Measurements from ENCODE around the gene PRKAG2.

The PRKAG2 gene

GRCh38 chr7:151866761-151867655 is 9.9 kb downstream of the PRKAG2 start:
- no peak for DNase-seq
- peaks cover 43% of the 10 kb centered on the region for H3K4me1 Mint-ChIP-seq
- H3K4me3 Mint-ChIP-seq, result no peak overlapping the region
- no peak for ATAC-seq
- no peaks in the 10 kb centered on the region for H3K27me3 Mint-ChIP-seq
- H3K27ac Mint-ChIP-seq, result no peak overlapping the region
- H3K9me3 Mint-ChIP-seq, result no peaks in the 10 kb centered on the region

DNA sequence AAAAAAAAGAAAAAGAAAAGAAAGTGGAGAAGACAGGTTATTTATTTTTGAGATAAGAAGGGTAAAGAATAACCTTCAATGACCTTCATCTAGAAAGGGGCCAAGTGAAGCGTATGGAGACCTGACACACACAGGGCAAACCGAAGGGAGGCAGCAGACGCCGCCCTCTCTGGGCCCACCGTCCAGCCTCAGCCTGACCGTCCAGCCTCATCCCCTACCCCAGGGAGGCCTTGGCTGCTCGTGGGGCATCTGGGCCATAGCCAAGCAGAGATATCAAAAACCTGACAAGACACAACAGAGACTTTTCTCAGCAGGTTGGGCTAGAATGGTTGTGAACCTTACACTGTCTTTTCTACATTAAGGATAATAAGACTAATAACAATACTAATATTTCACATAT is 10.9 kb downstream of the PRKAG2 start:
- no peaks in the 10 kb centered on the region for H3K9me3 Mint-ChIP-seq
- DNase-seq (no peak), ATAC-seq (no peak)
- no peak overlapping the region for H3K27ac Mint-ChIP-seq
- no peaks in the 10 kb centered on the region for H3K27me3 Mint-ChIP-seq
- H3K4me3 Mint-ChIP-seq, result no peak overlapping the region
- H3K4me1 Mint-ChIP-seq, result peaks cover 40% of the 10 kb centered on the region

GRCh38 chr7:151865070-151865670 is 11.7 kb downstream of the PRKAG2 start:
- H3K9me3 Mint-ChIP-seq, result no peaks in the 10 kb centered on the region
- no peaks in the 10 kb centered on the region for H3K27me3 Mint-ChIP-seq
- DNase-seq, result no peak
- no peak for ATAC-seq
- peak overlapping the region in 1 of 2 donors; percentile 48 for H3K27ac Mint-ChIP-seq
- no peak overlapping the region for H3K4me3 Mint-ChIP-seq
- H3K4me1 Mint-ChIP-seq, result peaks cover 36% of the 10 kb centered on the region

DNA sequence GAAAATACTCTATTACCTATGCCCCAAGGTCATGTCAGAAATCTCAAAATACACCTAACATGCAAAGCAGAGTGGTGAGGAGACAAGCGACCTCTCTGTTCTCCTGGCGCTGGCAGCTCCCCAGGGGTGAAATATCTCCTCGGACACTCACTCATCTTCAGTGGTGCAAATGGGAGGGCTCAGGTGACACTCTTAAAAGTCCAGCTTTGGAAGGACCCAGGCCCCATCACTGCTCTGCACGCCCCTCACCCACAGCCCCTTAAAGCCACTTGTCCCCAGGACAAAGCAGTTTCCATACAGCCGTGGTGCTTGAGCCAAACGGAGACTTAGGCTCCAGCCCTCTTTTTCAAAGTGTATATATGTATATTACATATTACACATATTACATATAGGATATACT is 12.4 kb downstream of the PRKAG2 start:
- H3K27me3 Mint-ChIP-seq, result no peaks in the 10 kb centered on the region
- H3K9me3 Mint-ChIP-seq, result no peaks in the 10 kb centered on the region
- H3K4me1 Mint-ChIP-seq, result peaks cover 32% of the 10 kb centered on the region
- H3K4me3 Mint-ChIP-seq, result no peak overlapping the region
- ATAC-seq, result no peak
- DNase-seq, result no peak
- no peak overlapping the region for H3K27ac Mint-ChIP-seq

GRCh38 chr7:151864081-151864480 is 12.8 kb downstream of the PRKAG2 start:
- Mint-ChIP-seq H3K4me1 (peaks cover 29% of the 10 kb centered on the region), H3K27me3 (no peaks in the 10 kb centered on the region), H3K27ac (no peak overlapping the region), H3K4me3 (no peak overlapping the region), H3K9me3 (no peaks in the 10 kb centered on the region)
- ATAC-seq (no peak), DNase-seq (no peak)

- H3K27ac Mint-ChIP-seq, result no peak overlapping the region
- no peaks in the 10 kb centered on the region for H3K9me3 Mint-ChIP-seq
- DNase-seq (no peak), ATAC-seq (peak; percentile 21)
- no peak overlapping the region for H3K4me3 Mint-ChIP-seq
- no peaks in the 10 kb centered on the region for H3K27me3 Mint-ChIP-seq
- peaks cover 35% of the 10 kb centered on the region for H3K4me1 Mint-ChIP-seq
These were observed 13.4 kb downstream of the PRKAG2 start for GRCh38 chr7:151863386-151864079.

DNA sequence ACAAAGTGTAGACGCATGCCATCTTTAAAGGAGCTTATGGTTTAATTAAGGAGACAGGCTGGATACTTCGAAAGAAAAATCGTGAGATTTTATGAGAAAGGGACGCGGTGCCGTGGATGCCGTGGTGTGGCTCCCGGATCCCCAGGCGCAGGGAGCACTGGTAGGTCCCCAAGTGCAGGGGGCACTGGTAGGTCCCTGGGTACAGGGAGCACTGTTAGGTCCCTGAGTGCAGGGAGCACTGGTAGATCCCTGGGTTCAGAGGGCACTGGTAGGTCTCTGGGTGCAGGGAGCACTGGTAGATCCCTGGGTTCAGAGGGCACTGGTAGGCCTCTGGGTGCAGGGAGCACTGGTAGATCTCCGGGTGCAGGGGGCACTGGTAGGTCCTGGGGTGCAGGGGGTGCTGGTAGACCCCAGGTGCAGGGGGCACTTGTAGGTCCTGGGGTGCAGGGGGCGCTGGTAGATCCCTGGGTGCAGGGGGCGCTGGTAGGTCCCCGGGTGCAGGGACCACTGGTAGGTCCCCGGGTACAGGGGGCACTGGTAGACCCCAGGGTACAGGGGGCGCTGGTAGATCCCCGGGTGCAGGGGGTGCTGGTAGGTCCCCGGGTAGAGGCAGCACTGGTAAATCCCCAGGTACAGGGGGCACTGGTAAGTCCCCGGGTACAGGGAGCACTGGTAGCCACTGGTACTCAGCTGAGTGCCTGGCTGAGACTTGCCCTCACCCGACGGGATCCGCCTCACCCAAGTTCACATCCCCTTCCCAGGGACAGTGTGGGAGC is 14.1 kb downstream of the PRKAG2 start:
- DNase-seq (no peak), ATAC-seq (peak; percentile 75)
- Mint-ChIP-seq H3K9me3 (no peaks in the 10 kb centered on the region), H3K4me1 (peaks cover 35% of the 10 kb centered on the region), H3K27me3 (no peaks in the 10 kb centered on the region), H3K4me3 (no peak overlapping the region), H3K27ac (no peak overlapping the region)

DNA sequence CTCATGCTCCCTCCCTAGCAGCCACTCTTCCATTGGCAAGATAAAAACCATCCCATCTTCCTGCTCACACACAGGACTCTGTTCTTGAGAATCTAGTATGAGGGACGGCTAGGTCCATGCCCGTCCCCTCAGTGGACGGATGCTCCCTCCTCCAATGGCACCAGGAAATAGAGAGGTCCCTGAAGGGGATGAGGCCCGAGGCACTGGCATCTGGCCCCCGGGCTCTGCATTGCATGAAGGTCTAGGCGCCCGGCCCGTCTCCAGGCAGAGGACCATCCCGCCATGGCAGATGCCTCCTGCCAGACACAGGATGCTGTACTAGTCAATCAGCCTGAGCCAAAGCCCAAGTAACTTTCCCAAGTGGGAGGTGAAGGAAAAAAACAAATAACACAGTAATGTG is 15.0 kb downstream of the PRKAG2 start:
- Mint-ChIP-seq H3K4me3 (no peak overlapping the region), H3K27me3 (no peaks in the 10 kb centered on the region), H3K4me1 (peaks cover 39% of the 10 kb centered on the region), H3K27ac (peak overlapping the region in 1 of 2 donors; percentile 27), H3K9me3 (no peaks in the 10 kb centered on the region)
- ATAC-seq, result no peak
- DNase-seq, result no peak

- no peaks in the 10 kb centered on the region for H3K27me3 Mint-ChIP-seq
- H3K9me3 Mint-ChIP-seq, result no peaks in the 10 kb centered on the region
- no peak overlapping the region for H3K4me3 Mint-ChIP-seq
- H3K27ac Mint-ChIP-seq, result no peak overlapping the region
- H3K4me1 Mint-ChIP-seq, result peaks cover 44% of the 10 kb centered on the region
- no peak for DNase-seq
- ATAC-seq, result no peak
These were observed 16.1 kb downstream of the PRKAG2 start for GRCh38 chr7:151860771-151861170.

GRCh38 chr7:151859948-151860685 is 16.8 kb downstream of the PRKAG2 start:
- DNase-seq, result no peak
- Mint-ChIP-seq H3K27me3 (no peaks in the 10 kb centered on the region), H3K27ac (no peak overlapping the region), H3K9me3 (no peaks in the 10 kb centered on the region), H3K4me1 (peaks cover 43% of the 10 kb centered on the region), H3K4me3 (no peak overlapping the region)
- ATAC-seq, result no peak

- H3K9me3 Mint-ChIP-seq, result no peaks in the 10 kb centered on the region
- no peak for DNase-seq
- H3K4me3 Mint-ChIP-seq, result no peak overlapping the region
- H3K27ac Mint-ChIP-seq, result no peak overlapping the region
- no peak for ATAC-seq
- no peaks in the 10 kb centered on the region for H3K27me3 Mint-ChIP-seq
- peaks cover 37% of the 10 kb centered on the region for H3K4me1 Mint-ChIP-seq
These were observed 17.6 kb downstream of the PRKAG2 start for GRCh38 chr7:151859111-151859947.

DNA sequence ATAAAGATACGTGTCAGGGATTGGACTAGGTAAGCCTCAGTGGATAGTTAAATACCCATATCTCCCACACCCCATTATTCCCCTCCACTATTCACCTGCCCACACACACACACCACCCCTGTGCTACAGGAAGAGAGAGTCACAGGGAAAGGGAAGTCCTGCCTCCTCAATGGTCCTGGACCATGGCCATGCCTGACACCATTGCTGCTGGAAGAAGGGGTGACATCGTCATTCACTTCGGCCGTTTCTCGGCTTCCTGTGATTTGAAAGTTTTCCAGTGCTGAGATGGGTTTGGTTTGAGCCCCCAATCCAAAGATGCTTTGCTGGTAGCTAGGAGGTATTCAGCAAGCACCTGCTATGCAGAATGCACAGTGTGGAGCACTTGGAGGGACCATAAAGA is 18.5 kb downstream of the PRKAG2 start:
- peak overlapping the region in 1 of 2 donors; percentile 19 for H3K27ac Mint-ChIP-seq
- H3K9me3 Mint-ChIP-seq, result no peaks in the 10 kb centered on the region
- ATAC-seq, result no peak
- no peaks in the 10 kb centered on the region for H3K27me3 Mint-ChIP-seq
- H3K4me3 Mint-ChIP-seq, result no peak overlapping the region
- no peak for DNase-seq
- H3K4me1 Mint-ChIP-seq, result peaks cover 43% of the 10 kb centered on the region

DNA sequence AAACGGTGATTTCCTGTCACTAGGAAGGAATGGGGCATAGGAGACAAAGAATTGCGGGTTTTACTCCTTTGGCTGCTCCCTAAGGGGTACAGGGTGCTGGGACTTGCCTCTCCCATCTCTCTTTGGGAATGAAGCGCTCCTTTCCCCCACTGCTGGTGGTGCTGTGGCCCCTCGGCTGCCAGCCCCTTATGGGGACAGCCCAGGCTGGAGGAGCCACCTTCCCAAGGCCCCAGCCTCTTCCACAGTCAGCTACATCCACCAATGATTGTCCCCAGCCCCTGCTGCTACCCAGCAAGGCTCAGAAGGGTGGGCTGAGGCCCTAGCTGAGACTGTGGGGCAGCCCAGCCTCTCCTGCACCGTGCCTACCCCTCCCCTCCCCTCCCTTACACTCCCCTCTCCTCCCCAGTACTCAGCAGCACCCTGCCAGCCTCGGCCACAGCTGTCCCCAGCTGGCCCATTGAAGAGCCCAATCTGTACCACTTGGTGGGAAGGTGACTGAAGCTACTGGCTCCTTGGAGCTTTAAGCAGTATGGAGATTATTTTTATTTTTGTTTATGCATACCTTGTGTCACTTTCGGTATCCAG is 19.0 kb downstream of the PRKAG2 start:
- Mint-ChIP-seq H3K27me3 (no peaks in the 10 kb centered on the region), H3K4me1 (peaks cover 46% of the 10 kb centered on the region), H3K9me3 (no peaks in the 10 kb centered on the region), H3K27ac (no peak overlapping the region), H3K4me3 (no peak overlapping the region)
- DNase-seq (no peak), ATAC-seq (no peak)

- no peak for DNase-seq
- no peaks in the 10 kb centered on the region for H3K27me3 Mint-ChIP-seq
- no peak for ATAC-seq
- no peak overlapping the region for H3K4me3 Mint-ChIP-seq
- no peaks in the 10 kb centered on the region for H3K9me3 Mint-ChIP-seq
- H3K27ac Mint-ChIP-seq, result no peak overlapping the region
- peaks cover 48% of the 10 kb centered on the region for H3K4me1 Mint-ChIP-seq
These were observed 19.5 kb downstream of the PRKAG2 start for GRCh38 chr7:151857412-151857811.

Measured in stimulated activated naive CD8-positive, alpha-beta T cell treated with anti-CD3 and anti-CD28 coated beads, Interleukin-15, amount 100 ng/mL, for 72 hours (primary cell).